ENCODE results near the gene SLCO2B1. TPM values are rescaled to one million over a fixed set of nuclear protein-coding genes. Genes with fewer than 3 reads are reported as not detected.

The SLCO2B1 gene
- total RNA-seq, 1 experiment from 2014 or later: 0.57 TPM

DNA sequence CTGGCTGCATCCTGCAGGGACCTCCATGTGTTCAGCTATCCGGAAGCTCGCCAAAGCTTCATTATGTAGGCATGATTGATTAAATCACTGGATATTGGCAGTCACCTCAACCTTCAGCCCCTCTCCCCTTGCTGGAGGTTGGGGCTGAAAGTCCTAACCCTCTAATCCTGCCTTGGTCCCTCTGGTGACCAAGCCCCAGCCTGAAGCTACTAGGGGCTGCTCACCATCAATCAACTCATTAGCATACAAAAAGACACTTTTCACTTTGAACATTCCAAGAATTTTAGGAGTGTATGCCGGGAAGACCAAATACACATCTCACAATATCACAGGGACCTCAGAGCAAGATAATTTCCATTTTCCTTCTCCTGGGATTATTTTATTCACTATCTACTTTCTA lies 50.9 kb downstream of the SLCO2B1 start (continued):
- TF ChIP-seq, protein P1, sequence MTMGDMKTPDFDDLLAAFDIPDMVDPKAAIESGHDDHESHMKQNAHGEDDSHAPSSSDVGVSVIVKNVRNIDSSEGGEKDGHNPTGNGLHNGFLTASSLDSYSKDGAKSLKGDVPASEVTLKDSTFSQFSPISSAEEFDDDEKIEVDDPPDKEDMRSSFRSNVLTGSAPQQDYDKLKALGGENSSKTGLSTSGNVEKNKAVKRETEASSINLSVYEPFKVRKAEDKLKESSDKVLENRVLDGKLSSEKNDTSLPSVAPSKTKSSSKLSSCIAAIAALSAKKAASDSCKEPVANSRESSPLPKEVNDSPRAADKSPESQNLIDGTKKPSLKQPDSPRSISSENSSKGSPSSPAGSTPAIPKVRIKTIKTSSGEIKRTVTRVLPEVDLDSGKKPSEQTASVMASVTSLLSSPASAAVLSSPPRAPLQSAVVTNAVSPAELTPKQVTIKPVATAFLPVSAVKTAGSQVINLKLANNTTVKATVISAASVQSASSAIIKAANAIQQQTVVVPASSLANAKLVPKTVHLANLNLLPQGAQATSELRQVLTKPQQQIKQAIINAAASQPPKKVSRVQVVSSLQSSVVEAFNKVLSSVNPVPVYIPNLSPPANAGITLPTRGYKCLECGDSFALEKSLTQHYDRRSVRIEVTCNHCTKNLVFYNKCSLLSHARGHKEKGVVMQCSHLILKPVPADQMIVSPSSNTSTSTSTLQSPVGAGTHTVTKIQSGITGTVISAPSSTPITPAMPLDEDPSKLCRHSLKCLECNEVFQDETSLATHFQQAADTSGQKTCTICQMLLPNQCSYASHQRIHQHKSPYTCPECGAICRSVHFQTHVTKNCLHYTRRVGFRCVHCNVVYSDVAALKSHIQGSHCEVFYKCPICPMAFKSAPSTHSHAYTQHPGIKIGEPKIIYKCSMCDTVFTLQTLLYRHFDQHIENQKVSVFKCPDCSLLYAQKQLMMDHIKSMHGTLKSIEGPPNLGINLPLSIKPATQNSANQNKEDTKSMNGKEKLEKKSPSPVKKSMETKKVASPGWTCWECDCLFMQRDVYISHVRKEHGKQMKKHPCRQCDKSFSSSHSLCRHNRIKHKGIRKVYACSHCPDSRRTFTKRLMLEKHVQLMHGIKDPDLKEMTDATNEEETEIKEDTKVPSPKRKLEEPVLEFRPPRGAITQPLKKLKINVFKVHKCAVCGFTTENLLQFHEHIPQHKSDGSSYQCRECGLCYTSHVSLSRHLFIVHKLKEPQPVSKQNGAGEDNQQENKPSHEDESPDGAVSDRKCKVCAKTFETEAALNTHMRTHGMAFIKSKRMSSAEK (CRISPR knock-in tag; IDR thresholded peaks at IDR 0.05; ENCODE audit: borderline replicate concordance): no peak

DNA sequence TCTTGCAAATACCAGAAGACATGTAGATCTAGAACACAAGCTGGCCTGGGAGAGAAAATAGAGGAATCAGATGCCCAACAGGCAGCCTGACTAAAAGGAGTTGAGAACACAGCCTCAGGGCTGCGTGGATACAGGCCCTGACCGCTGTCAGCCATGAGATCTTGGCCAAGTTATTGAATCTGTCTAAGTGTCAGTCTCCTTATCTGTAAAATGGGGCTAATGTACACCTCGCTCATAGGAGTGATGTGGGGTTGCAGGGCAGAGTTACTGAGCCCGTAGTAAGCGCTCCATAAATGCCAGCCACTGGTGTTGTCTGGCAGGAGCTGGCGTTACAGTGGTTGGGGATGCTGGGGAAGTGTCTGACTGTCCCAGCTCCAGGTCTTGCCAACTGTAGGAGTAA lies 51.3 kb downstream of the SLCO2B1 start:
- no peak overlapping the region for H3K27ac Mint-ChIP-seq
- TF ChIP-seq NR2C2 (CRISPR knock-in tag; IDR thresholded peaks at IDR 0.05): no peak
- no peak for TF ChIP-seq GTF2I (CRISPR knock-in tag; conservative IDR thresholded peaks at IDR 0.05)
- TF ChIP-seq, protein P2, sequence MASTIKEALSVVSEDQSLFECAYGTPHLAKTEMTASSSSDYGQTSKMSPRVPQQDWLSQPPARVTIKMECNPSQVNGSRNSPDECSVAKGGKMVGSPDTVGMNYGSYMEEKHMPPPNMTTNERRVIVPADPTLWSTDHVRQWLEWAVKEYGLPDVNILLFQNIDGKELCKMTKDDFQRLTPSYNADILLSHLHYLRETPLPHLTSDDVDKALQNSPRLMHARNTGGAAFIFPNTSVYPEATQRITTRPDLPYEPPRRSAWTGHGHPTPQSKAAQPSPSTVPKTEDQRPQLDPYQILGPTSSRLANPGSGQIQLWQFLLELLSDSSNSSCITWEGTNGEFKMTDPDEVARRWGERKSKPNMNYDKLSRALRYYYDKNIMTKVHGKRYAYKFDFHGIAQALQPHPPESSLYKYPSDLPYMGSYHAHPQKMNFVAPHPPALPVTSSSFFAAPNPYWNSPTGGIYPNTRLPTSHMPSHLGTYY (CRISPR knock-in tag; IDR thresholded peaks at IDR 0.05): no peak
- no peak for TF ChIP-seq TCF7 (CRISPR knock-in tag; IDR thresholded peaks at IDR 0.05; ENCODE audit: low read depth)
- no peak for TF ChIP-seq PRRX2 (CRISPR knock-in tag; IDR thresholded peaks at IDR 0.05)
- no peak for TF ChIP-seq JAZF1 (CRISPR knock-in tag; IDR thresholded peaks at IDR 0.05)
- no peak for TF ChIP-seq AFF4 (CRISPR knock-in tag; IDR thresholded peaks at IDR 0.05; ENCODE audit: borderline replicate concordance)
- no peak for TF ChIP-seq NFATC4 (CRISPR knock-in tag; IDR thresholded peaks at IDR 0.05)
- no peak for TF ChIP-seq EMX1 (CRISPR knock-in tag; IDR thresholded peaks at IDR 0.05)
- TF ChIP-seq, protein P3, sequence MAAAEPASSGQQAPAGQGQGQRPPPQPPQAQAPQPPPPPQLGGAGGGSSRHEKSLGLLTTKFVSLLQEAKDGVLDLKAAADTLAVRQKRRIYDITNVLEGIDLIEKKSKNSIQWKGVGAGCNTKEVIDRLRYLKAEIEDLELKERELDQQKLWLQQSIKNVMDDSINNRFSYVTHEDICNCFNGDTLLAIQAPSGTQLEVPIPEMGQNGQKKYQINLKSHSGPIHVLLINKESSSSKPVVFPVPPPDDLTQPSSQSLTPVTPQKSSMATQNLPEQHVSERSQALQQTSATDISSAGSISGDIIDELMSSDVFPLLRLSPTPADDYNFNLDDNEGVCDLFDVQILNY (CRISPR knock-in tag; IDR thresholded peaks at IDR 0.05): no peak
- no peak for TF ChIP-seq ZNF281 (CRISPR knock-in tag; IDR thresholded peaks at IDR 0.05)
- TF ChIP-seq ATF2 (CRISPR knock-in tag; IDR thresholded peaks at IDR 0.05; ENCODE audit: borderline replicate concordance, low read depth): no peak
- TF ChIP-seq E2F4 (CRISPR knock-in tag; IDR thresholded peaks at IDR 0.05; ENCODE audit: borderline replicate concordance, low read depth): no peak
- no peak for TF ChIP-seq PRDM15 (CRISPR knock-in tag; IDR thresholded peaks at IDR 0.05)
- TF ChIP-seq NR3C1 (CRISPR knock-in tag; conservative IDR thresholded peaks at IDR 0.05; ENCODE audit: low read depth): no peak

More for the DNA sequence above, 51.3 kb downstream of the SLCO2B1 start:
- Mint-ChIP-seq H3K36me3 (no peaks in the 10 kb centered on the region), H3K9me3 (no peaks in the 10 kb centered on the region), H3K27me3 (ENCODE audit: low read depth) (no peaks in the 10 kb centered on the region; the same call in 1 of the 2 replicates), H3K4me1 (peaks cover 31% of the 10 kb centered on the region), H3K4me3 (no peak overlapping the region)
- ChIA-PET CTCF (interaction anchor here (0.8 to 11.6 kb wide), 10 partner anchors 10 to 273 kb away, joined by 3 to 590 read pairs (median 4); partner anchors contain the start of gene TPBGL), POLR2A (no interaction called here)
- no peak for DNase-seq (ENCODE audit: low spot score)
- ATAC-seq: no peak
